Mesendoderm (in vitro differentiated cells): ENCODE data around the gene RETN.
A peak's percentile ranks its signal among the peaks of the same experiment; 100 is the strongest.

Experiments
- DNase-seq: peaks from one replicate; pipeline ENCODE4 v3.0.0; 2013
- H2AK5ac ChIP-seq: 2 replicates; pipeline ENCODE4 v1.6.1; 2013; ENCODE audit warnings: low read length, inconsistent platforms
- H2BK120ac ChIP-seq: 2 replicates; pipeline ENCODE4 v1.6.1; 2013; ENCODE audit warnings: low read depth, mild to moderate bottlenecking, low read length, moderate library complexity, mixed read lengths
- H2BK15ac ChIP-seq: replicated peaks from 2 replicates; pipeline ENCODE4 v1.6.1; 2013; ENCODE audit warnings: low read depth, mild to moderate bottlenecking, moderate library complexity
- H2BK5ac ChIP-seq: 2 replicates; pipeline ENCODE4 v1.6.1; 2013; ENCODE audit warnings: low read length, inconsistent platforms
- H3K18ac ChIP-seq: 2 replicates; pipeline ENCODE4 v1.6.1; 2013; ENCODE audit warnings: mild to moderate bottlenecking, low read length, mixed read lengths
- H3K23ac ChIP-seq: one replicate; pipeline ENCODE4 v1.6.1; 2013; ENCODE audit warnings: low read length
- H3K27ac ChIP-seq: 2 replicates; pipeline ENCODE4 v1.5.1; 2013; ENCODE audit warnings: low read depth, mild to moderate bottlenecking, inconsistent platforms, low read length, moderate library complexity
- H3K27me3 ChIP-seq: 2 replicates; pipeline ENCODE4 v1.6.1; 2013; ENCODE audit warnings: low read length, control low read depth, mild to moderate bottlenecking, inconsistent platforms; ENCODE audit not compliant: insufficient read depth, poor library complexity
- H3K36me3 ChIP-seq: 2 replicates; pipeline ENCODE4 v1.6.1; 2013; ENCODE audit warnings: low read length, inconsistent platforms; ENCODE audit not compliant: control insufficient read depth, insufficient read depth
- H3K4ac ChIP-seq: one replicate; pipeline ENCODE4 v1.6.1; 2013; ENCODE audit warnings: low read depth, mild to moderate bottlenecking, low read length, moderate library complexity
- H3K4me1 ChIP-seq: 2 replicates; pipeline ENCODE4 v1.6.1; 2013; ENCODE audit warnings: low read depth, low read length, inconsistent platforms; ENCODE audit not compliant: control insufficient read depth
- H3K4me2 ChIP-seq: 2 replicates; pipeline ENCODE4 v1.6.1; 2013; ENCODE audit warnings: low read length
- H3K4me3 ChIP-seq: 2 replicates; pipeline ENCODE4 v1.5.1; 2013; ENCODE audit warnings: mild to moderate bottlenecking, low read length
- H3K56ac ChIP-seq: one replicate; pipeline ENCODE4 v1.6.1; 2013; ENCODE audit warnings: low read length
- H3K79me1 ChIP-seq: 2 replicates; pipeline ENCODE4 v1.6.1; 2013; ENCODE audit warnings: low read length, inconsistent platforms
- H3K79me2 ChIP-seq: 2 replicates; pipeline ENCODE4 v1.6.1; 2013; ENCODE audit warnings: mild to moderate bottlenecking, low read length; ENCODE audit not compliant: control insufficient read depth, insufficient read depth
- H3K9ac ChIP-seq: 2 replicates; pipeline ENCODE4 v1.6.1; 2013; ENCODE audit warnings: low read length, inconsistent platforms
- H4K5ac ChIP-seq: one replicate; pipeline ENCODE4 v1.6.1; 2013; ENCODE audit warnings: low read length
- H4K8ac ChIP-seq: one replicate; pipeline ENCODE4 v1.6.1; 2013; ENCODE audit warnings: low read depth, mild to moderate bottlenecking, control low read depth, low read length, moderate library complexity
- WGBS: extraction: QIAGEN DNeasy Blood & Tissue Kit; methylation state at CpG from one replicate; pipeline ENCODE4 v1.1.7; 2013; ENCODE audit warnings: low lambda C conversion rate, missing lambda C conversion rate; ENCODE audit not compliant: insufficient coverage; ENCODE audit errors: extremely low coverage; 5-methylcytosine and 5-hydroxymethylcytosine counted together

Gene RETN

GRCh38 chr19:7699003-7699402 lies 30.2 kb downstream of the RETN start:
- Histone ChIP-seq H3K4me3 (no peak overlapping the region), H3K79me2 (no peaks in the 10 kb centered on the region), H4K8ac (no peak overlapping the region), H3K79me1 (no peaks in the 10 kb centered on the region), H3K18ac (no peak overlapping the region), H3K27ac (no peak overlapping the region), H3K36me3 (no peaks in the 10 kb centered on the region), H3K23ac (no peak overlapping the region), H3K4me1 (no peaks in the 10 kb centered on the region), H2BK5ac (no peak overlapping the region), H4K5ac (no peak overlapping the region), H3K4ac (no peak overlapping the region), H2BK15ac (no peak overlapping the region), H3K56ac (no peak overlapping the region), H3K27me3 (no peaks in the 10 kb centered on the region), H3K4me2 (no peak overlapping the region), H3K9ac (no peak overlapping the region), H2BK120ac (no peak overlapping the region), H2AK5ac (no peak overlapping the region)
- no CpG with 5 or more reads among the region's 2 CpGs for WGBS
- no peak for DNase-seq

GRCh38 chr19:7699417-7700401 lies 30.9 kb downstream of the RETN start:
- Histone ChIP-seq H3K9ac (no peak overlapping the region), H2BK5ac (no peak overlapping the region), H2BK15ac (no peak overlapping the region), H3K56ac (no peak overlapping the region), H3K4me1 (no peaks in the 10 kb centered on the region), H2BK120ac (no peak overlapping the region), H3K27me3 (no peaks in the 10 kb centered on the region), H3K23ac (no peak overlapping the region), H3K4me3 (no peak overlapping the region), H3K36me3 (no peaks in the 10 kb centered on the region), H3K79me2 (no peaks in the 10 kb centered on the region), H4K8ac (no peak overlapping the region), H3K4ac (no peak overlapping the region), H3K79me1 (no peaks in the 10 kb centered on the region), H3K4me2 (no peak overlapping the region), H3K27ac (no peak overlapping the region), H3K18ac (no peak overlapping the region), H2AK5ac (no peak overlapping the region), H4K5ac (no peak overlapping the region)
- peak; percentile 7 for DNase-seq
- WGBS, result no CpG with 5 or more reads among the region's 15 CpGs

GRCh38 chr19:7701049-7701653 lies 32.3 kb downstream of the RETN start:
- Histone ChIP-seq H4K5ac (no peak overlapping the region), H2BK15ac (no peak overlapping the region), H3K23ac (no peak overlapping the region), H3K56ac (no peak overlapping the region), H3K4ac (no peak overlapping the region), H3K4me2 (no peak overlapping the region), H3K9ac (no peak overlapping the region), H2BK5ac (no peak overlapping the region), H3K4me1 (no peaks in the 10 kb centered on the region), H3K18ac (no peak overlapping the region), H2BK120ac (no peak overlapping the region), H3K79me1 (no peaks in the 10 kb centered on the region), H3K27me3 (no peaks in the 10 kb centered on the region), H3K36me3 (no peaks in the 10 kb centered on the region), H4K8ac (no peak overlapping the region), H3K27ac (no peak overlapping the region), H2AK5ac (no peak overlapping the region), H3K4me3 (no peak overlapping the region), H3K79me2 (no peaks in the 10 kb centered on the region)
- DNase-seq, result no peak
- WGBS, result no CpG with 5 or more reads among the region's 12 CpGs

GRCh38 chr19:7701654-7702457 lies 33.0 kb downstream of the RETN start, which contains the start of gene FCER2:
Gene FCER2 (minus strand): TSS chr19:7702131. CDS start chr19:7699760, 2,371 bp downstream.
- no peak within 1 kb of the TSS for H4K5ac ChIP-seq
- WGBS, result no CpG with 5 or more reads among the region's 20 CpGs
- H3K4me2 ChIP-seq, result no peak within 1 kb of the TSS
- H3K79me1 ChIP-seq, result no peaks in the 10 kb centered on the region
- H2BK120ac ChIP-seq, result no peak within 1 kb of the TSS
- no peak within 1 kb of the TSS for H4K8ac ChIP-seq
- H3K56ac ChIP-seq, result no peak within 1 kb of the TSS
- H3K36me3 ChIP-seq, result no peaks in the 10 kb centered on the region
- H3K27me3 ChIP-seq, result no peaks in the 10 kb centered on the region
- no peak within 1 kb of the TSS for H3K27ac ChIP-seq
- H2BK5ac ChIP-seq, result no peak within 1 kb of the TSS
- no peaks in the 10 kb centered on the region for H3K79me2 ChIP-seq
- no peak within 1 kb of the TSS for H3K9ac ChIP-seq
- no peak within 1 kb of the TSS for H3K4ac ChIP-seq
- no peak within 1 kb of the TSS for H2BK15ac ChIP-seq
- no peak within 1 kb of the TSS for H2AK5ac ChIP-seq
- no peak within 1 kb of the TSS for H3K4me3 ChIP-seq
- H3K4me1 ChIP-seq, result no peaks in the 10 kb centered on the region
- H3K18ac ChIP-seq, result no peak within 1 kb of the TSS
- DNase-seq, result no peak
- H3K23ac ChIP-seq, result no peak within 1 kb of the TSS

- Histone ChIP-seq H3K27me3 (no peaks in the 10 kb centered on the region), H3K18ac (no peak overlapping the region), H2BK120ac (no peak overlapping the region), H3K9ac (no peak overlapping the region), H3K79me2 (no peaks in the 10 kb centered on the region), H3K4me3 (no peak overlapping the region), H3K23ac (no peak overlapping the region), H2BK5ac (no peak overlapping the region), H3K27ac (no peak overlapping the region), H3K4me1 (no peaks in the 10 kb centered on the region), H4K8ac (no peak overlapping the region), H2BK15ac (no peak overlapping the region), H3K4me2 (no peak overlapping the region), H3K4ac (no peak overlapping the region), H4K5ac (no peak overlapping the region), H3K79me1 (no peaks in the 10 kb centered on the region), H2AK5ac (no peak overlapping the region), H3K56ac (no peak overlapping the region), H3K36me3 (no peaks in the 10 kb centered on the region)
- peak; percentile 13 for DNase-seq
- no CpG with 5 or more reads among the region's 8 CpGs for WGBS
These were observed 34.5 kb downstream of the RETN start for GRCh38 chr19:7703332-7703731.
